Heart left ventricle (tissue), 13 donors: Measurements from ENCODE around the gene CENATAC.
A peak's percentile ranks its signal among the peaks of the same experiment; 100 is the strongest.

Experiments
- CTCF ChIP-seq, 12 donors: fragments of 200-600 bp; sonication (generic) in 4 of 12; IDR thresholded peaks; one replicate each; pipeline versions ENCODE4 v1.5.0 to v1.8.0; 2018 to 2022; ENCODE audit warnings: antibody characterized with exemption in 12 of 12, mild to moderate bottlenecking in 5 of 12
- POLR2A ChIP-seq, 2 donors: fragments of 450-650 bp; IDR thresholded peaks; one replicate each; pipeline ENCODE4 v1.6.1; 2017; ENCODE audit warnings: antibody characterized with exemption in 2 of 2, mild to moderate bottlenecking in 2 of 2, moderate library complexity in 2 of 2
- donor health status: ischemic (EF 13 %, LVEDD 7.1; RV severe dilation, severe dysfunction).
- donor health status: DM: no; HTN: yes; CAD: no.
- donor health status: DM: no; HTN: no; CAD: no.
- donor health status: ischemic (EF 25% LVEDD 6.9; RV normal size, moderate dysfunction).
- donor health status: ischemic (EF 25% LVEDD 5.7; RV mildly dilated, moderate dysfunction).
- donor health status: ischemic (EF 35%, LVEDD 5.7; RV mildly dilated, moderate dysfunction).
- donor health status: nonischemic (EF 11% LVEDD 7.7; RV severe dilation, severe dysfunction).
- donor health status: DM: yes; HTN: yes; CAD: no.
- donor health status: PGD.
- donor health status: ischemic (EF 29% LVEDD 5.4; RV normal size, mild dysfunction).
- donor health status: nonischemic (EF 23%, LVEDD 6.1; RV moderate dilation, normal function).

- TF ChIP-seq CTCF (IDR thresholded peaks at IDR 0.05), result peak in 2 of 12 donors; percentile 20 to 22
- no peak for TF ChIP-seq POLR2A (IDR thresholded peaks at IDR 0.05)
Measured at GRCh38 chr11:119044708-119045107, 46.8 kb downstream of the CENATAC start.
